ENCODE results near the gene ZNF462.

GRCh38 chr9:106970976-106971457, 108.1 kb downstream of the ZNF462 start:
- TF ChIP-seq TAF1 (IDR thresholded peaks at IDR 0.05; ENCODE audit: low read depth) (no peak), MAX (IDR thresholded peaks at IDR 0.05) (no peak), NFIC (IDR thresholded peaks at IDR 0.05) (no peak), EP300 (IDR thresholded peaks at IDR 0.05; ENCODE audit: borderline replicate concordance) (no peak), TCF12 (IDR thresholded peaks at IDR 0.05; ENCODE audit: low read depth) (no peak), REST (IDR thresholded peaks at IDR 0.05; ENCODE audit: low read depth) (no peak), FOXM1 (IDR thresholded peaks at IDR 0.05; ENCODE audit: borderline replicate concordance, low read depth) (no peak), CEBPB (IDR thresholded peaks at IDR 0.05) (no peak), ZBTB7A (IDR thresholded peaks at IDR 0.05; ENCODE audit: low read depth) (no peak), CREB1 (IDR thresholded peaks at IDR 0.05; ENCODE audit: low read depth) (no peak), YY1 (IDR thresholded peaks at IDR 0.05; ENCODE audit: low read depth) (no peak), USF1 (IDR thresholded peaks at IDR 0.05) (no peak), RAD21 (IDR thresholded peaks at IDR 0.05; ENCODE audit: low read depth) (no peak), TEAD4 (IDR thresholded peaks at IDR 0.05) (no peak)

Measured in Ishikawa (cell line).